GM18519 (cell line): Measurements from ENCODE around the gene CAPN12.

Source experiments
- ATAC-seq: cut with Tn5 transposase; IDR thresholded peaks from one replicate; pipeline ENCODE4 v1.9.1; 2021; ENCODE audit warnings: mild to moderate bottlenecking, moderate library complexity; ENCODE audit not compliant: unreplicated experiment, low FRiP score

CAPN12 gene

GRCh38 chr19:38698225-38699026 is 45.8 kb downstream of the CAPN12 start:
- ATAC-seq = no peak

GRCh38 chr19:38697641-38698071 is 46.6 kb downstream of the CAPN12 start:
- ATAC-seq = no peak

GRCh38 chr19:38697197-38697596 is 47.1 kb downstream of the CAPN12 start:
- no peak for ATAC-seq

- ATAC-seq = no peak
These were observed 47.6 kb downstream of the CAPN12 start for GRCh38 chr19:38696729-38697055.

- no peak for ATAC-seq
These were observed 48.2 kb downstream of the CAPN12 start for GRCh38 chr19:38695832-38696728.

- no peak for ATAC-seq
These were observed 49.0 kb downstream of the CAPN12 start for GRCh38 chr19:38695317-38695683.

- ATAC-seq = no peak
These were observed 50.7 kb downstream of the CAPN12 start for GRCh38 chr19:38693380-38694223.

GRCh38 chr19:38692458-38693379 is 51.6 kb downstream of the CAPN12 start:
- no peak for ATAC-seq

GRCh38 chr19:38691938-38692457 is 52.3 kb downstream of the CAPN12 start:
- no peak for ATAC-seq

- ATAC-seq = no peak
These were observed 53.4 kb downstream of the CAPN12 start for GRCh38 chr19:38690832-38691231.

GRCh38 chr19:38690146-38690545 is 54.1 kb downstream of the CAPN12 start:
- no peak for ATAC-seq

GRCh38 chr19:38687837-38688378 is 56.4 kb downstream of the CAPN12 start:
- ATAC-seq = no peak

GRCh38 chr19:38686530-38686888 is 57.8 kb downstream of the CAPN12 start:
- no peak for ATAC-seq

GRCh38 chr19:38685666-38686529 is 58.4 kb downstream of the CAPN12 start:
- no peak for ATAC-seq

- ATAC-seq = no peak
These were observed 59.2 kb downstream of the CAPN12 start for GRCh38 chr19:38684862-38685665.

- ATAC-seq = no peak
These were observed 60.0 kb downstream of the CAPN12 start for GRCh38 chr19:38684078-38684861.
